ENCODE measurements around the gene KIAA1549.
"Not testable (repeated sequence)": the region's sequence is repeated elsewhere in the genome, so short reads cannot be mapped to it uniquely, and the experiment has no call there.

The KIAA1549 gene

DNA sequence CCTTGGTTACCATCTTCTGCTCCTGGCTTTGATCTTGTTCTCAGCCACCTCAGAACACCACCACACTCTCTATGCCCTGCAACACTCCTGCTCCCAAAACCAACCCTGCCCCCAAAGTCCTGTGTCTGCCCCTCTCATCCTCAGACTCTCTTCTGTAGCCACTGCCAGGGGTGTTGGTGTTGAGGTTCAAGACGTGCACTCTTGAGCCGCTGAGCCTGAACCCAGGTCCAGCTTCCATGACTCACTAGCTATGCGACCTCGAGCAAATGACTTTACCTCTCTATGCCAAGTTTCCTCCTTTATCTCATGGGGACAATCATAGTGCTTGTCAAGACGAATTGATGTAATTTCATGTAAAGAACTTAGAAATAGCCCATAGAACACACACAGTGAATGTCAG lies 182.4 kb downstream of the KIAA1549 start:
- no peak for DNase-seq

DNA sequence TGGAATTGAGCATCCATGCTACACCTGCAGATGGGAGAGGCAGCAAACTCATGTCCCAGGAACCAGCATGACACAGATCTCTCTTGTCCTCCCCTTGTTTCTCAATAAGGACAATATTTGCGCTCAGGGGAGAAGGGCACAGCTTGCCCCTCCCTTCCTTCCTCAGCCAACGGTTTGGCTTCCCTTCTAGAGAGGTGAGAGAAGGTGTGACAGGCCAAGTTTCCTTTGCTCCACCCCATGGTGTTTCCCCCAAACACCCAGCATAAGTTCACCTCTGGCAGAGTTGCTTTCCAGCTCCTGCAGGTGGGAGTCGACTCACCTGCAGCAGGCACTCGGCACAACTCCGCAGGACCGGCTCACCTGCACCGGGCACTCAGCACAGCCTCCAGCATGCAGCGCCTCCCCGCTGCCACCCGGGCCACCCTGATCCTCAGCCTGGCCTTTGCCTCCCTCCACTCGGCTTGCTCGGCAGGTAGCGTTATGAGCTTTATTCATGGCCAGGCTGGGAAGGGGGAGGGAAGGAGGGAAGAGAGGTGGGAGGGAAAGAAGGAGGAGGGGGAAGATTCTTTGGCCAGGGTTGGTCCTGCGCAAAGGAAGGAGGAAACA lies 183.4 kb downstream of the KIAA1549 start, which contains the start of the genes ATP6V0A4 and TMEM213:
ATP6V0A4 (minus strand) TSS at position 482 of the 606 bp plus-strand sequence. CDS start 26,949 bp downstream, outside the sequence.
TMEM213 (plus strand) TSS at position 280 of the 606 bp plus-strand sequence; CDS start at position 391, 111 bp downstream.
- DNase-seq = no peak

DNA sequence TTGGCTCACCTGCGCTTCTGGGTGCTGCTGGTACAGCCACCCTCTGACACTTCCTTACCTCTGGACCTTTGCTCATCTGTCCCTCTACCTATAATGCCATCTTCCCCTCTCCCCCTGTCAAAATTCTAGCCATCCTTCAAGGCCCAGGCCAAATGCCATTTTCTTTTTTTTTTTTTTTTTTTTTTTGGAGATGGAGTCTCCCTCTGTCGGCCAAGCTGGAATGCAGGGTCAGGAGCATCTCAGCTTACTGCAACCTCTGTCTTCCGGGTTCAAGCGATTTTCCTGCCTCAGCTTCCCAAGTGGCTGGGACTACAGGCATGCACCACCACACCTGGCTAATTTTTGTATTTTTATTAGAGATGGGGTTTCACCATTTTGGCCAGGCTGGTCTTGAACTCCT lies 184.1 kb downstream of the KIAA1549 start:
- DNase-seq = not testable (repeated sequence)

DNA sequence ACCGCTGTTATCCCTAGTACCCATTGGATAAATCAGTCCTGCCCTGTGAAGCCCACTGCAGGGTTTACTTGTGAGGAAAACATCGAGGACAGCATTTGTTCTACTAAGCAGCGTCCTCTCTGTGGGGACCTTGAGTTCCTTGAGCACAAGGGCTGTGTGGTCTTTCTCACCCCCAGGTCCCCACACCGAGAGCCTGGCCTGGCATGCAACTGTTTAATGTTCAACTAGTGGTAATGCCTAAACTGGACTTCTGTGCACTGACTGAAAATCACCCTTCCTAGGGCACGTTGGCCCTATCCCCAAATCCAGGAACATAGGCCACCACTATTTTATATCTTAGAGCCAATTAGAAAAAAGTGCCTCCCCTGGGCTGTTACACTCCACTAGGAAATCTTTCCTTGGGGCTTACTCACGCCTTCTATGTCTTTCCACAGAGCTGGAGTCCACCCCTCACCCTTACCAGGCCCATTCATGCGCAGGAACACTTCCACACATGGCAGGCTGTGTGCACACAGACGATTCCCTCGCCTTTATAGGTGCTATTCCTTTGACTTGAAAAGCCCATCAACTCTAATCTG lies 185.1 kb downstream of the KIAA1549 start:
- no peak for DNase-seq

DNA sequence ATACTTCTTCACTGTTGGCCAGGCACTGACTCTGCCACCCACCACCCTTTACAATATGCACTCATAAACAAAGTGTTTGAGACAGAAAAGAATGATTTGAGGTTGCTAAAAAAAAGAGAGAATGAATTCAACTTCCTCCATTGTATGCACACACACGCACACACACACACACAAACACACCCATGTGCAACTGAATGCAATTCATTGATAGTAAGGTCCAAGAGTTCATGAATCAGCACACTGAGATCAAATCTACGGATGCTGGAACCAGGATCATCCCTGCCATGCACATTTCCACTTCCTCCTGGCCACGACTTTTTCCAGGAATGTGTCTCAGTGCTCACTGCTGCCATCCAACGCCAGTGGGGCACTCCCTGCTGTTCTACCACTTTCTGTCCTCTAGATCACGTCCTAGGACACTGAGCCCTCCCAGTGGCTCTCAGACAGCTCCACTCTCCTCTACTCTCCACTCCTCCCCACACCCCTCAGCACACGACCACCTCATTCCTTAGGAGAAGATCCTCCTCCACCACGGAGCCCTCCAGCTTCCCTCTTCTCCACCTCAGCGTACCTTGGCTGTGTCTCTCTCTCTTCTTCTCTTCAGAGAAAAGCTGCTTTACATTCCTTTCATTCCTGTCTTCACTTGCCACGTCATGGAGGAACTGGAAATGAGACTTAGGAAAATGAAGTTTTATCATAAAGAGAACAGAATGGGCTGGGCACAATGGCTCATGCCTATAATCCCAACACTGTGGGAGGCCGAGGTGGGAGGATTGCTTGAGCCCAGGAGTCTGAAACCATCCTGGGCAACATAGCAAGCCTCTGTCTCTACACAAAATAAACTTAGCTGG lies 195.4 kb downstream of the KIAA1549 start:
- no peak for DNase-seq

DNA sequence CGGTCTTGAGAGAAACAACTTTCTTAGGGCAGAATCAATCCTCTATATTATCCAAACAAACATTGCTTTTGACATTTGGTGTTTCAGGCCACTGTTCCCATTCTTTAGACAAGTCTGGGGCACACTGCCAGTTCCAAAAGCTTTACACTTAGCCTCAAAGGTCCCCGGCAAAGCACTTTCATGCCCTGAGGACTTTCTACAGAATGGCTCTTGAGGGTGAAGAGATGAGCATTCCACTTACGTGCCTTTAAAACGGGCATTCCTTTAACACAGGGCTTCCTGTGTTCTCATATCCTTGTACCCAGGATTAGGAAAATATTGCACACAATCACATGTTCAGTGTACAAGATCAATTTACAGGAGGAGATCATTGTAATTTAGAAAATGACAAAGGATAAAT lies 196.5 kb downstream of the KIAA1549 start:
- no peak for DNase-seq
